Endodermal cell (in vitro differentiated cells): ENCODE data around the gene REG3A. TPM values are rescaled to one million over a fixed set of nuclear protein-coding genes. Genes with fewer than 3 reads are reported as not detected.

Experiments used
- DNase-seq: peaks from one replicate; pipeline ENCODE4 v3.0.0-alpha.2; 2017
- H3K27ac ChIP-seq: 2 replicates; pipeline ENCODE4 v1.5.1; 2013; ENCODE audit warnings: mild to moderate bottlenecking, low read depth, low read length, moderate library complexity
- H3K27me3 ChIP-seq: 2 replicates; pipeline ENCODE4 v1.6.1; 2013; ENCODE audit warnings: mild to moderate bottlenecking, low read length, moderate library complexity; ENCODE audit not compliant: insufficient read depth, control insufficient read depth, poor library complexity, severe bottlenecking
- H3K36me3 ChIP-seq: 2 replicates; pipeline ENCODE4 v1.7.0; 2013; ENCODE audit warnings: mild to moderate bottlenecking, low read length, moderate library complexity; ENCODE audit not compliant: control insufficient read depth, insufficient read depth
- H3K4me1 ChIP-seq: one replicate; pipeline ENCODE4 v1.7.0; 2013; ENCODE audit warnings: low read length; ENCODE audit not compliant: control insufficient read depth, insufficient read depth
- H3K4me3 ChIP-seq: 2 replicates; pipeline ENCODE4 v1.5.1; 2013; ENCODE audit warnings: mild to moderate bottlenecking, low read length, moderate library complexity
- H3K9ac ChIP-seq: 2 replicates; pipeline ENCODE4 v1.6.1; 2013; ENCODE audit warnings: mild to moderate bottlenecking, low read length, moderate library complexity; ENCODE audit not compliant: poor library complexity, severe bottlenecking; ENCODE audit errors: extremely low read depth
- H3K9me3 ChIP-seq: 2 replicates; pipeline ENCODE4 v1.6.1; 2013; ENCODE audit warnings: mild to moderate bottlenecking, low read length, moderate library complexity; ENCODE audit not compliant: control insufficient read depth
- H3K27ac Mint-ChIP-seq: 2 replicates; pipeline ENCODE4 v1.8.0; 2020; ENCODE audit warnings: mixed read lengths
- H3K27me3 Mint-ChIP-seq: 2 replicates; pipeline ENCODE4 v1.8.0; 2021; ENCODE audit warnings: mild to moderate bottlenecking, mixed read lengths; ENCODE audit not compliant: insufficient read depth
- H3K36me3 Mint-ChIP-seq: 2 replicates; pipeline ENCODE4 v1.8.0; 2020; ENCODE audit warnings: low read depth, mixed read lengths
- H3K4me1 Mint-ChIP-seq: 2 replicates; pipeline ENCODE4 v1.8.0; 2020; ENCODE audit warnings: mixed read lengths
- H3K4me3 Mint-ChIP-seq: 2 replicates; pipeline ENCODE4 v1.8.0; 2020; ENCODE audit warnings: mild to moderate bottlenecking, moderate library complexity, mixed read lengths
- H3K9me3 Mint-ChIP-seq: 2 replicates; pipeline ENCODE4 v1.8.0; 2020; ENCODE audit warnings: mild to moderate bottlenecking, mixed read lengths
- CTCF ChIP-seq: fragments of 200-600 bp; sonication (generic); conservative IDR thresholded peaks from 2 replicates; pipeline ENCODE4 v1.5.0; 2021; ENCODE audit warnings: antibody characterized with exemption, mild to moderate bottlenecking
- WGBS, 2 experiments: methylation state at CpG; one replicate each; pipeline versions ENCODE4 v1.1.5 to v1.1.7; 2013; ENCODE audit warnings: missing lambda C conversion rate in 2 of 2, mixed read lengths in 1 of 2; ENCODE audit not compliant: insufficient coverage in 1 of 2, insufficient read length in 1 of 2; 5-methylcytosine and 5-hydroxymethylcytosine counted together
- total RNA-seq, 2 donors: library from RNA; stranded (reverse); fragmentation: NEBNext Ultra II Directional in 1 of 2; extraction: Animal tissue kit (Norgen Biotek cat#: 25700) in 1 of 2; gene quantifications; 2 replicates in 1 of 2; 3 replicates in 1 of 2; pipeline ENCODE4 v1.2.1, GENCODE V29; 2021

The REG3A gene
- total RNA-seq, 2 donors from 2014 or later: not detected

GRCh38 chr2:79191081-79191480, 31.5 kb upstream of the REG3A start:
- Histone ChIP-seq H3K4me3 (no peak overlapping the region), H3K36me3 (no peaks in the 10 kb centered on the region), H3K4me1 (peaks cover 4% of the 10 kb centered on the region), H3K27ac (no peak overlapping the region), H3K27me3 (peaks cover 97% of the 10 kb centered on the region), H3K9me3 (no peaks in the 10 kb centered on the region), H3K9ac (no peak overlapping the region)
- 83% methylated on average over 1 of the region's 1 CpG; no CpG with 5 or more reads in 1 of the 2 experiments for WGBS, 2 experiments
- Mint-ChIP-seq H3K4me3 (no peak overlapping the region), H3K4me1 (peaks cover 11% of the 10 kb centered on the region), H3K27me3 (peaks cover 97% of the 10 kb centered on the region), H3K9me3 (no peaks in the 10 kb centered on the region), H3K27ac (no peak overlapping the region), H3K36me3 (no peaks in the 10 kb centered on the region)
- no peak for TF ChIP-seq CTCF
- DNase-seq: no peak

- DNase-seq: no peak
- peaks cover 4% of the 10 kb centered on the region for H3K4me1 ChIP-seq
- Mint-ChIP-seq H3K4me3 (no peak overlapping the region), H3K27ac (no peak overlapping the region), H3K4me1 (peaks cover 11% of the 10 kb centered on the region), H3K27me3 (peaks cover 97% of the 10 kb centered on the region), H3K9me3 (no peaks in the 10 kb centered on the region), H3K36me3 (no peaks in the 10 kb centered on the region)
- H3K27me3 ChIP-seq: peaks cover 97% of the 10 kb centered on the region
- no peak overlapping the region for H3K9ac ChIP-seq
- H3K36me3 ChIP-seq: no peaks in the 10 kb centered on the region
- no peak overlapping the region for H3K27ac ChIP-seq
- no peak overlapping the region for H3K4me3 ChIP-seq
- no peak for TF ChIP-seq CTCF
- H3K9me3 ChIP-seq: no peaks in the 10 kb centered on the region
- 24 to 34% methylated on average over 2 to 3 of the region's 3 CpGs for WGBS, 2 experiments
Measured at GRCh38 chr2:79189465-79189864, 29.9 kb upstream of the REG3A start.

GRCh38 chr2:79181617-79182016, 22.1 kb upstream of the REG3A start:
- Mint-ChIP-seq H3K36me3 (no peaks in the 10 kb centered on the region), H3K9me3 (peaks cover 23% of the 10 kb centered on the region), H3K27ac (no peak overlapping the region), H3K4me3 (no peak overlapping the region), H3K4me1 (no peaks in the 10 kb centered on the region), H3K27me3 (peaks cover 64% of the 10 kb centered on the region)
- no peak overlapping the region for H3K4me3 ChIP-seq
- H3K4me1 ChIP-seq: no peaks in the 10 kb centered on the region
- H3K27me3 ChIP-seq: peaks cover 56% of the 10 kb centered on the region
- no peak overlapping the region for H3K9ac ChIP-seq
- no peak for TF ChIP-seq CTCF
- DNase-seq: no peak
- peaks cover 33% of the 10 kb centered on the region for H3K9me3 ChIP-seq
- H3K27ac ChIP-seq: no peak overlapping the region
- 92% methylated on average over 1 of the region's 2 CpGs; no CpG with 5 or more reads in 1 of the 2 experiments for WGBS, 2 experiments
- no peaks in the 10 kb centered on the region for H3K36me3 ChIP-seq
